Activated naive CD4-positive, alpha-beta T cell treated with anti-CD3 and anti-CD28 coated beads, Interleukin-2, amount 50 U/mL, for 24 hours (primary cell): ENCODE measurements around the gene MACROD2.
"Not testable (repeated sequence)": the region's sequence is repeated elsewhere in the genome, so short reads cannot be mapped to it uniquely, and the experiment has no call there.

Experiments used
- H3K27ac Mint-ChIP-seq: one replicate; pipeline ENCODE4 v1.8.0; 2021; ENCODE audit warnings: mild to moderate bottlenecking, mixed read lengths
- H3K27me3 Mint-ChIP-seq: one replicate; pipeline ENCODE4 v1.8.0; 2021; ENCODE audit warnings: mixed read lengths
- H3K36me3 Mint-ChIP-seq: one replicate; pipeline ENCODE4 v1.8.0; 2021; ENCODE audit warnings: mixed read lengths
- H3K4me1 Mint-ChIP-seq: one replicate; pipeline ENCODE4 v1.8.0; 2021; ENCODE audit warnings: mixed read lengths
- H3K4me3 Mint-ChIP-seq: one replicate; pipeline ENCODE4 v1.8.0; 2021; ENCODE audit warnings: mild to moderate bottlenecking, mixed read lengths
- H3K9me3 Mint-ChIP-seq: one replicate; pipeline ENCODE4 v1.8.0; 2021; ENCODE audit warnings: mixed read lengths

Gene MACROD2

DNA sequence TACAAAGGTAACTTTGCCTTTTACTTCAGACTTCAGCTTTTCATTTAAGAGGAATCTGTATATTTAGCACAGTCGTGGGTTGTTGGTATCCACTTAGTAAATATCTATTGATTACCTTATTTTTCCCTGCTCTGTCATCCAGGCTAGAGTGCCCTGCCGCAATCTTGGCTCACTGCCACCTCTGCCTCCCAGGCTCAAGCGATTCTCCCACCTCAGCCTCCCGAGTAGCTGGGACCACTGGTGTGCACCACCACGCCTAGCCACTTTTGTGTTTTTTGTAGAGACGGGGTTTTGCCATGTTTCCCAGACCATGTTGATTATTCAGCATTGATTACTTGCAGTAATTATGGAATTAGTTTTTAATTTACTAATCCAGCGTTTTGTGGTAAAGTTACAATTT, 41.3 kb downstream of the MACROD2 start:
- H3K4me1 Mint-ChIP-seq, result no peaks in the 10 kb centered on the region
- H3K36me3 Mint-ChIP-seq, result no peaks in the 10 kb centered on the region
- no peaks in the 10 kb centered on the region for H3K27me3 Mint-ChIP-seq
- no peak overlapping the region for H3K27ac Mint-ChIP-seq
- H3K4me3 Mint-ChIP-seq, result no peak overlapping the region
- H3K9me3 Mint-ChIP-seq, result no peaks in the 10 kb centered on the region

DNA sequence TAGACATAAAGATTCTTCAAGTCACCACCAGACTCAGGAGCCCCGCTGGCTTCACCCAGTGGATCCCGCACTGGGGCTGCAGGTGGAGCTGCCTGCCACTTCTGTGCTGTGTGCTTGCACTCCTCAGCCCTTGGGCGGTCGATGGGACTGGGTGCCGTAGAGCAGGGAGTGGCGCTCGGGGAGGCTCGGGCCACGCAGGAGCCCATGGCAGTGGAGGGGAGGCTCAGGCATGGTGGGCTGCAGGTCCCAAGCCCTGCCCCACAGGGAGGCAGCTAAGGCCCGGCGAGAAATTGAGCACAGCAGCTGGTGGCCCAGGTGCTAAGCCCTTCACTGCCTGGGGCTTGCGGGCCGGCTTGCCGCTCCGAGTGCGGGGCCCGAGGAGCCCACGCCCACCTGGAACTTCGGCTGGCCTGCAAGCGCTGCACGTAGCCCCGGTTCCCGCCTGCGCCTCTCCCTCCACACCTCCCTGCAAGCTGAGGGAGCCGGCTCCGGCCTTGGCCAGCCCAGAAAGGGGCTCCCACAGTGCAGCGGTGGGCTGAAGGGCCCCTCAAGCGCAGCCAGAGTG, 49.5 kb downstream of the MACROD2 start:
- H3K4me1 Mint-ChIP-seq, H3K4me3 Mint-ChIP-seq, H3K36me3 Mint-ChIP-seq, H3K27ac Mint-ChIP-seq, H3K9me3 Mint-ChIP-seq, H3K27me3 Mint-ChIP-seq: not testable (repeated sequence)

DNA sequence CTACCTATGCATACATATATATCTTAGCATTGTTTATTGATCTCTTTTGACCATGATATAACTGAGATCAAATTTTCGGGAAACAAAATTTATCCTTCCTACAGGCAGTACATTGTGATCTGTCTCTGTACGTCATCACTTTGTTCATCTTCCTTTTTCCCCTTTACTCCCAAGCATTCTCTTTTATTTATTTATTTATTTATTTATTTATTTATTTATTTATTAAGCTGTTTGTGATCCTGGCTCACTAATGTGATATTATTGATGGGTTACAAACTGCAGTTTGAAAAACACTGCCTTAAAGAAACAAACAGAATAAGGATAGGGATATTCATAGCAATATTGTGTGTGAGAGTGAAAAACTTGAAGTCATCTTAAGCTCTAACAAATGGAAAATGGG, 51.2 kb downstream of the MACROD2 start:
- H3K27me3 Mint-ChIP-seq, result peaks cover 3% of the 10 kb centered on the region
- no peak overlapping the region for H3K4me3 Mint-ChIP-seq
- H3K9me3 Mint-ChIP-seq, result no peaks in the 10 kb centered on the region
- no peak overlapping the region for H3K27ac Mint-ChIP-seq
- no peaks in the 10 kb centered on the region for H3K4me1 Mint-ChIP-seq
- no peaks in the 10 kb centered on the region for H3K36me3 Mint-ChIP-seq

DNA sequence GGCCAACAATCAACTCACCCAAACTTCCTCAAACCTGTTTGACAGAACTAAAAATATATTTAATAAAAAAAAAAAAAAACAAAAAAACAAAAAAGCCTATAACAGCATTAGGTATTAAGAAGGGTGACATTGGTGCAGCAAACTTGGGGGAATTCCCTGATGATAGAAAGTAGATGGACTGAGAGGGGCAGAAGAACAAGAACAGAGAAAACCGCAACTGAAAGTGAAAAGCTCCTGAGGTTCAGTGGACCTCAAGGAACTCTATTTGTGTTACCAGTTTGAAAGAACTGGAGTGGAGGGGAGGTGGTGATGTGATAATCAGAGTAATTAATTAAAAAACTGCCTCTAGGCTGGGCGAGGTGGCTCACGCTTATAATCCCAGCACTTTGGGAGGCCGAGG, 53.8 kb downstream of the MACROD2 start:
- Mint-ChIP-seq H3K27ac (no peak overlapping the region), H3K36me3 (no peaks in the 10 kb centered on the region), H3K4me1 (no peaks in the 10 kb centered on the region), H3K27me3 (peaks cover 4% of the 10 kb centered on the region), H3K9me3 (no peaks in the 10 kb centered on the region), H3K4me3 (no peak overlapping the region)

DNA sequence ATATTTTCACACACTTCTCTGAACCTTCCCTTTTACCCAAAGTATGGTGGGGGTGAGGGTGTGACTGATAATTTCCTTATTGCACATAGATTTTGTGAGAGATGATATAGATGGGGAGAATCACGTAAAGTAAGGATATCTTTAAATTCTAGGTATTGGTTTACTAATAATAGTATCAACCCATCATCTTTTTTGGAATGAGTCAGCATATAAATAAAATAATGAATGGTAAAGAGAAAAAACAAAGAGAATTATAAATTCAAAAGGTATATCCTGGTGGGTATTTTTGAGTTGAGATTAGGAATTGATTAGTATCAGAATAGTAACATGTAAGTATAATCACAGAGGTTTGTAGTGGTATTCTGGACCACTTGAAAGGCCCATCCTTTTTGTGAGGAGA, 56.1 kb downstream of the MACROD2 start:
- Mint-ChIP-seq H3K4me1 (no peaks in the 10 kb centered on the region), H3K27ac (no peak overlapping the region), H3K9me3 (no peaks in the 10 kb centered on the region)

DNA sequence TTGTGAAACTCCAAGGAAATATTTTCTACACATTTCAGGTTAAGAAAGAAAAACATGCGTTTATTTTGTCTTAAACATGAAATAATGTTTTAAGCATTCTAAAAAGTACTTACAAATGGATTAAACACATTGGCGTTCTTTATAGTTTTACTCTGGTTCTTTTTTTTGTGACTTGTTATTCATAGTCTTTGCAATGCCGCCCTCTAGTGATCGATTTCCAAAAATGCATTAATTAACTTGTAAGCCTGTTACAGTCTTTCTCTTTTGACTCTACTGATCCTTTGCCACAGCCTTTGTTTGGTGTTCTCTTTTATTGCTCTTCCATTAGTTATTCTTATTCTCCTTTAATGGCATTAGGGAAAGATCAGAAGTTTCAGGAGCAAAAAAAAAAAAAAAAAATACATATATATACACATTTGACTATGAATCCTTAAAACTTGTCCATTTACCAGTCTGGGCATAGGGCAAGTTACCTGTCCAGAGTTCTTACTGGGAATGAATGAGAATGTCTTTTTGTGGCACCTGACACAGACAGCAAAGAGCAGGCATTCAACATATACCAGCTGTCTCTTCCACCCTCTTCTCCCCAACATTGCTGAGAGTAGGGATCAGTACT, 59.9 kb downstream of the MACROD2 start:
- Mint-ChIP-seq H3K9me3 (no peaks in the 10 kb centered on the region), H3K36me3 (no peaks in the 10 kb centered on the region)

More for the DNA sequence above, 56.1 kb downstream of the MACROD2 start:
- no peak overlapping the region for H3K4me3 Mint-ChIP-seq
- H3K27me3 Mint-ChIP-seq, result peaks cover 6% of the 10 kb centered on the region
- no peaks in the 10 kb centered on the region for H3K36me3 Mint-ChIP-seq

DNA sequence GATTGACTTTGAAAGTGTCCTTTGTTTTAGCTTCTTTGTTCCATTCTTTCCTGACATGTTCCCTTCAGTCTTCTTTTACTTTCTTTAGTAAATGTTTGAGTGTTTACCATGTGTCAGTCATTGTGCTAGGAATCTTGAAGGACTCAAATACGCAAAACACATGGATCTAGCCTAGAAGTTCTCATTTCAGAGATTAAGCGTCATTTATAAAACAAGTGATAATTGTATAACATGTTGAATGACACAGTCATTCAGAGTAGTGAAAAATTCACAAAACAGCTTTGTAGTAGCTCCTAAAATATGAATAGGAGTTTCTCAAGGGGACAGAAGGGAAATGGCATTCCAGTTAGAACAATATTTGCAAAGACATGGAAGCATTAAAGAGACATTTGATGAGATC, 66.9 kb downstream of the MACROD2 start:
- no peak overlapping the region for H3K4me3 Mint-ChIP-seq
- no peaks in the 10 kb centered on the region for H3K9me3 Mint-ChIP-seq
- no peaks in the 10 kb centered on the region for H3K27me3 Mint-ChIP-seq
- no peaks in the 10 kb centered on the region for H3K36me3 Mint-ChIP-seq
- H3K27ac Mint-ChIP-seq, result no peak overlapping the region
- H3K4me1 Mint-ChIP-seq, result no peaks in the 10 kb centered on the region

More for the DNA sequence above, 59.9 kb downstream of the MACROD2 start:
- H3K4me3 Mint-ChIP-seq, result no peak overlapping the region
- H3K27ac Mint-ChIP-seq, result no peak overlapping the region
- peaks cover 5% of the 10 kb centered on the region for H3K27me3 Mint-ChIP-seq
- no peaks in the 10 kb centered on the region for H3K4me1 Mint-ChIP-seq

DNA sequence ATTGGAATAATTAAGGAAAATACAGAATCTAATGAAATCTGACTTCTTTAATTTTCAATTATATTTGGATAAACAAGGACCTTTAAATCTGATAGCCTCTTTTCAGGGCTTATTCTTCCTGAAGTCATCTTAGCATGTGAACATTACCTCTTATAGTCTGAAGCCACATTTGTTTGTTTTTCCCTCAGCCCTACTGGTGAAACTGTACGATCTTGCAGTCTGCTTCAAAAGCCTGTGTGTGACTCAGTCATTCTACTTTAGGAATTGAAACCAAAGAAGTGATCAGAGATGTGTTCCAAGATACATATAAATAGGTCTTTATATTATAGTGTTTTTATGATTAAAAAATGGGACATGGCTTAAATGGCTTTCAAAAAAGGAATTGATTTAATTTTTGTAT, 67.5 kb downstream of the MACROD2 start:
- no peaks in the 10 kb centered on the region for H3K9me3 Mint-ChIP-seq
- no peak overlapping the region for H3K4me3 Mint-ChIP-seq
- H3K36me3 Mint-ChIP-seq, result no peaks in the 10 kb centered on the region
- no peaks in the 10 kb centered on the region for H3K27me3 Mint-ChIP-seq
- no peaks in the 10 kb centered on the region for H3K4me1 Mint-ChIP-seq
- no peak overlapping the region for H3K27ac Mint-ChIP-seq

DNA sequence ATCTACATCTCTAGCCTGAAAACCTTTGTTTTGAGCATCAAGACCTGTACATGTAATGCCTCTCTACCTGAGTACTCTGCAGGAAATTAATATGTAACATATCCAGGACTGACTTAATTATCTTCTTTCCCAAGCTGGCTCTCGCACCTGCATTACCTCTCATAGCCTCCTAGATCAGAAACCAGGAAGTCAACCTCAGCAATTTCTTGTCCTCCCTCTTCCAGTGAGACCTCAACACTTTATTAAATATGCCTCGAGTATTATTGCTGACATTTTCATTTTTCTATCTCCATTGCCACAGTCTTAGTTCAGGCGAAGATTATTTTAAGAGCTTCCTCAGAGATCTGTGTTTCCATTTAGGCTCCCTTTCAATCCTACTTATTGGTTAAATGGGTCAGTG, 69.0 kb downstream of the MACROD2 start:
- Mint-ChIP-seq H3K4me3 (no peak overlapping the region), H3K9me3 (no peaks in the 10 kb centered on the region), H3K36me3 (no peaks in the 10 kb centered on the region), H3K4me1 (no peaks in the 10 kb centered on the region), H3K27ac (no peak overlapping the region), H3K27me3 (no peaks in the 10 kb centered on the region)

DNA sequence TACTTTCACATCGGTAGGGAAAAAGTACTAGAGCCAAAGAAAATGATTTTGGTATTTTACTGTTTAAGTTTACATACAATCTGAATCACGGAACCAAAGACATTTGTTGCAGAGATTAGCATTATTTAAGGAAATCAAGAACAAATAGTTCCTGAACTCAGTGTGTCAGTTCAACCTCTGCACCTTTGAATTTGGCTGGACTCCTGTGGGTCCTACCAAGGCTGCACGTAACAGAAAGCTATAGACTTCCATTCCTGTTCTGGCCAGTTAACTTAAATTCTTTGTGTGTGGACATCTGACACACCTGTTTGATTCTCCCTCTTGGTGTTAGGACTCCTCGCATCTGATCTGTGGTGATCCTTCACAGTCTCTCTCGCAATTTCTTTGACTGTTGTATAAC, 69.6 kb downstream of the MACROD2 start:
- no peaks in the 10 kb centered on the region for H3K36me3 Mint-ChIP-seq
- no peak overlapping the region for H3K27ac Mint-ChIP-seq
- no peaks in the 10 kb centered on the region for H3K9me3 Mint-ChIP-seq
- no peak overlapping the region for H3K4me3 Mint-ChIP-seq
- H3K4me1 Mint-ChIP-seq, result no peaks in the 10 kb centered on the region
- H3K27me3 Mint-ChIP-seq, result no peaks in the 10 kb centered on the region

DNA sequence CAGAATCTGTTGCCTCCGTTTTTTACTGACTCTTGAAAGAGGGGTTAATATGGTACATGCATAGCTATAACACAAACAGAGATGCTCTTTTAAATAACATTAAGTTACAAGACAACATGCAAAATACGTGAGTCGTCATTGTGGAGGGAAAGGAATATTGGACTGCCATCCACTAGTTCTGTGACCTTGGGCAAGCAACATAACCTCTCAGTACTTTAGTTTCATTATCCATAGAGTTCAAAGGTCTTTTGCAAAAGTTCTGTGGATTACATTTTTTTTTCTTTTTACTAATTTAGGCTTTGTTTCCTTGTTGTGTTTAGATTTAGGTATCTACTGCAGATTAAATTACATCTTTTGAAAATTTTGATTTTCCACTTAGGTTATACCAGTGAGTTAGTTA, 70.5 kb downstream of the MACROD2 start:
- H3K27ac Mint-ChIP-seq, result no peak overlapping the region
- no peaks in the 10 kb centered on the region for H3K27me3 Mint-ChIP-seq
- H3K4me1 Mint-ChIP-seq, result no peaks in the 10 kb centered on the region
- H3K36me3 Mint-ChIP-seq, result no peaks in the 10 kb centered on the region
- H3K4me3 Mint-ChIP-seq, result no peak overlapping the region
- H3K9me3 Mint-ChIP-seq, result no peaks in the 10 kb centered on the region

DNA sequence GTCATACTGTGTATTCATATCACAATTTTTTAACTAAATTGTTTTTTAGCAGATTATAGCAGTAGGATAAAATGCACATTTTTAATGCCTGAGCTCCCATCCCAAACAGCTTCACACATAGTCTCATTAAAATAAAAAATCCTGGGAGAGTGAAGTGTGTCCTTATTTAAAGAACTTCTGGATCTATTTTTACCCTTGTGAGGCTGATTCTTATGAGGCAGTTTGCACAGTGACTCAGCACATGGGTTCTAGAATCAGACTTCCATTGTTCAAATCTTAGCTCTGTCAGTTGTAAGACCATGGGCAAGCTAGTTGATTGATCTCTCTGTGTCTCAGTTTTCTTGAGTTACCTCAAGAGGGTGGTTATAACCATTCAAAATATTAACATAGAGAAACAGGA, 72.3 kb downstream of the MACROD2 start:
- no peak overlapping the region for H3K4me3 Mint-ChIP-seq
- no peak overlapping the region for H3K27ac Mint-ChIP-seq
- no peaks in the 10 kb centered on the region for H3K27me3 Mint-ChIP-seq
- H3K4me1 Mint-ChIP-seq, result no peaks in the 10 kb centered on the region
- H3K9me3 Mint-ChIP-seq, result no peaks in the 10 kb centered on the region
- H3K36me3 Mint-ChIP-seq, result no peaks in the 10 kb centered on the region

DNA sequence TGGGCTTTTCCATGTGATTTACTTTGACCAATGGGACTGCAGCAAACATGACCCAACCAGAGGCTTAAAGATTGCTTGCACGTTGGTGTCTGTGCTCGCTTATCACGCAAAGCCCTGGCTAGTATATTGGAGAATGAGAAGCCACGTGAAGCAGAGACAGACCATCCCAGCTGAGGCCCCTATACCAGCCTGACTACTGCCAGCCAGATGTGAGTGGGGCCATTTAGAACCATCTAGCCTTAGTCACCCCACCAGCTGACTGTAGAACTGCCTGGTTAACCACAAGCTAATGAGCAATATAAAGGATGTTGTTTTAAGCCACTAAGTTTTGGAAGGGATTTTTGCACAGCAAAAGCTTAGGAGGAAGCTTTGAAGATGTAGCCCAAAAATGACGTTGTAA, 74.5 kb downstream of the MACROD2 start:
- H3K27ac Mint-ChIP-seq, result no peak overlapping the region
- no peaks in the 10 kb centered on the region for H3K4me1 Mint-ChIP-seq
- H3K36me3 Mint-ChIP-seq, result no peaks in the 10 kb centered on the region
- H3K27me3 Mint-ChIP-seq, result no peaks in the 10 kb centered on the region
- H3K9me3 Mint-ChIP-seq, result no peaks in the 10 kb centered on the region
- H3K4me3 Mint-ChIP-seq, result no peak overlapping the region

DNA sequence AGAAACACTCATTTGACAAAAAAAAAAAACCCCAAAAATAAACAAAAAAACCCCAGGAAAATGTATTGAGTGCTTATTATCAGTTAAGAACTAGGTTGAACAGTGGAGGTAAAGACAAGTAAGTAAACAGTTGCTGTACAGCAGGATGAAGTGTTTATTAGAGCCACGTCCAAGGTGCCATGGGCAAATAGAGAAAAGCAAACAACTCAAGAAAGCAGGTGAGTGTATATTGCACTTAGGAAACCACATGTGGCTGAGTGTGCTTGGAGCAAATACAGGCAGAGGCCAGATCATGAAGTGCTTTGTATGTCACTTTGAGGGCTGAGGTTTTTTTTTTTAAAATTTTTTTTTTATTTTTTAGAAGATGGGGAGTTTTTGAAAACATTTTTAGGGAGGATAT, 98.3 kb downstream of the MACROD2 start:
- H3K36me3 Mint-ChIP-seq, result no peaks in the 10 kb centered on the region
- no peak overlapping the region for H3K27ac Mint-ChIP-seq
- no peak overlapping the region for H3K4me3 Mint-ChIP-seq
- no peaks in the 10 kb centered on the region for H3K4me1 Mint-ChIP-seq
- H3K9me3 Mint-ChIP-seq, result no peaks in the 10 kb centered on the region
- H3K27me3 Mint-ChIP-seq, result no peaks in the 10 kb centered on the region

DNA sequence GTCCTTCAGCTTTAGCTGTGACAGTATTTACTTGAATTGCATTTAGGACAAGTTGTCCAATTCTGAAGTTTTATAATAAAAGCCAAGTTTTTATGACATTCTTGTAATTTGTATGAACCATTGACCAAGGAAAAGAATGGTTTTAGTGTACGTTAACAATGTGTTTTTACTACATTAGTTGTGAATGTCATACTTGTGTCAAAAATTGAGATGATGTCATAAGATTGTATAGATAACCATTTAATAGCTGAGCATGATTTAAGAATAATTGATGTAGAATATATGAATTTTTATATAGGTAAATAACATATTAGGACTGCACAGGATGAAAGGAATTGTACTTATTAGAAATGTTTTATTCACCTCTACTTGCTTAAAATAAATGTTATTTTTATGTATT, 102.9 kb downstream of the MACROD2 start:
- Mint-ChIP-seq H3K27ac (no peak overlapping the region), H3K9me3 (no peaks in the 10 kb centered on the region), H3K36me3 (no peaks in the 10 kb centered on the region), H3K27me3 (no peaks in the 10 kb centered on the region), H3K4me1 (no peaks in the 10 kb centered on the region), H3K4me3 (no peak overlapping the region)

DNA sequence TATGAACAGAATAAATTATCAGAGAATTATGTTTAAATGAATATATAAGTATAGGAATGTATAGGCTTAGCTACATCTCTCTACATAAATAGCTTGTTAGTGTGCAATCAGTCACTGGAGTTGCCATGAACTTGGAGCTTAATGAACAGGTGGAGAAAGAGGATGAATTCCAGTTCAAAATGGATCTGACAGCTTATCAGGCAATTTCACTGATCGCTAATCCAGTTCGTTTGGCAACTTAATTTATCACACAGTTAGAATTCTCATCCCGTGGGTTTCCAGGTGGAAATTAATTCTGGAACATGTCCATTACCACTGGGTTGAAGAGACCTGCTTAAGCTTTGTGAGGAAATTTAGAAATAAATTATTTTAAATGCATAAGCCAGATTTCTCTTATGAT, 118.1 kb downstream of the MACROD2 start:
- H3K9me3 Mint-ChIP-seq, result peaks cover 20% of the 10 kb centered on the region
- no peaks in the 10 kb centered on the region for H3K27me3 Mint-ChIP-seq
- no peak overlapping the region for H3K27ac Mint-ChIP-seq
- no peak overlapping the region for H3K4me3 Mint-ChIP-seq
- no peaks in the 10 kb centered on the region for H3K4me1 Mint-ChIP-seq
- H3K36me3 Mint-ChIP-seq, result no peaks in the 10 kb centered on the region

DNA sequence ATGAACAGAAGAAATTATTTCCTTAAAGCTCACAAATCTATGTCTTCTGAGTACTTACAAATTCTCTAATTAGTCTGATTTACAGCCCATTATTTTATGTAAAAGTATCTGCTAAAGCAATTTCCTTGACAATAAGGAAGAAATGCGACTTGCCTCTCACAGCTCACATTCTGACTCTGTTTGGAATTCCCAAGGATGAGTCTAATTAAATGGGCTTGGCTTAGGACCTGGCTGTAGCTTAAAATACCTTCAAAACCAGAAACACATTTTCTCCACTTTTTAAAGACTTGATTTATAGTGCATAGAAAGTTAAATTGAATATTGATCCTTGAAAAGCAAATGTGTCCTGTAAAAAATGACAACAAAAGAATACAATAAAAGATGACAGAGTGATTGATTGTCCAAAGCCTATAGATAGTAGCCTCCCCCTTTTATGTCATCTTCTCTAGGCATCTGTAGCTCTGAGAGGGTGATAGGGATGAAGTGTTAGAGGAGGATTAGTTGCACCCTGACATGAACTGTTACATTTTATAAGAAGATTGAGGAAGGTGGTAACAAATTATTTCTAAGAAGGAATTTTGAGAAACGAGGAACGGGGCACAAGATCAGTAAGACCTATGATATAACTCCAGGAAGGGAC, 118.9 kb downstream of the MACROD2 start:
- Mint-ChIP-seq H3K4me1 (no peaks in the 10 kb centered on the region), H3K9me3 (peaks cover 15% of the 10 kb centered on the region), H3K27ac (no peak overlapping the region), H3K4me3 (no peak overlapping the region), H3K36me3 (no peaks in the 10 kb centered on the region), H3K27me3 (no peaks in the 10 kb centered on the region)
